HCT116 (cell line): ENCODE results near the gene SUPT6H.

Experiments used
- EGR1 ChIP-seq: IDR thresholded peaks from 2 replicates; pipeline ENCODE4 v1.6.1; 2012; ENCODE audit warnings: low read depth
- EZH2phosphoT487 ChIP-seq: fragments of 200-600 bp; IDR thresholded peaks from 2 replicates; pipeline ENCODE4 v1.6.1; 2018; ENCODE audit warnings: antibody characterized with exemption, borderline replicate concordance
- POLR2A ChIP-seq: IDR thresholded peaks from 2 replicates; pipeline ENCODE4 v1.7.0; 2011; ENCODE audit warnings: borderline replicate concordance; ENCODE audit not compliant: insufficient read depth, insufficient read length; ENCODE audit errors: extremely low read depth
- POLR2AphosphoS5 ChIP-seq: IDR thresholded peaks from 2 replicates; pipeline ENCODE4 v1.6.1; 2011; ENCODE audit warnings: mild to moderate bottlenecking, low read depth, low read length, moderate library complexity
- RAD21 ChIP-seq: IDR thresholded peaks from 2 replicates; pipeline ENCODE4 v1.6.1; 2012; ENCODE audit warnings: low read depth, mild to moderate bottlenecking
- YY1 ChIP-seq: IDR thresholded peaks from 2 replicates; pipeline ENCODE4 v1.6.1; 2011; ENCODE audit warnings: low read length, low read depth, moderate library complexity, mild to moderate bottlenecking; ENCODE audit not compliant: insufficient replicate concordance; ENCODE audit errors: extremely low read depth
- TF ChIP-seq, protein P1 (sequence below), 3 experiments: fragments of 200-600 bp in 1 of 3; sonication (generic) in 1 of 3; IDR thresholded peaks in 2 of 3; conservative IDR thresholded peaks in 1 of 3; 2 replicates each; pipeline ENCODE4 v1.5.1; 2012 to 2017; ENCODE audit warnings: low read depth in 2 of 3, low read length in 2 of 3, antibody characterized with exemption in 1 of 3, borderline replicate concordance in 1 of 3, control low read depth in 1 of 3, mild to moderate bottlenecking in 1 of 3, mixed read lengths in 1 of 3, mixed run types in 1 of 3, moderate library complexity in 1 of 3; ENCODE audit not compliant: insufficient read depth in 1 of 3

DNA sequence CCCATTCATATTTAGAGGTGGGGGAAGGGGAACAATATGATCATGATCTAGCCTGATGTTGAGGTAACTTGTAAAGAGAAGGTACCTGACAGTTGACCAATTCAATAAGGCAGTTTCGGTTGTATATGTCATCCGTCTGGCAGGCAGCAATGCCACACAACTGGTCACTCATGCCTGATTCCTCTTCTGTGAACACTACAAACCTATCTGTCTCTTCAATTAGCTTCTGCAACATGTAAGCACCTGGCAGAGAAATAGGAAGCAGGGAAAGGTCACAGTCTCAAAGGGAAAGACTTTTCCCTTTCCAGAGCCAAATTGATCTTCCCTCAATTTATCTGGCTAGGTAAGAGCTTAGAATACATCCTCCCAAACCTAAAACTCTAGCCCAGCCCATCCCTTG lies 37.9 kb upstream of the SUPT6H start:
- TF ChIP-seq POLR2A, result no peak
- TF ChIP-seq, protein P1, sequence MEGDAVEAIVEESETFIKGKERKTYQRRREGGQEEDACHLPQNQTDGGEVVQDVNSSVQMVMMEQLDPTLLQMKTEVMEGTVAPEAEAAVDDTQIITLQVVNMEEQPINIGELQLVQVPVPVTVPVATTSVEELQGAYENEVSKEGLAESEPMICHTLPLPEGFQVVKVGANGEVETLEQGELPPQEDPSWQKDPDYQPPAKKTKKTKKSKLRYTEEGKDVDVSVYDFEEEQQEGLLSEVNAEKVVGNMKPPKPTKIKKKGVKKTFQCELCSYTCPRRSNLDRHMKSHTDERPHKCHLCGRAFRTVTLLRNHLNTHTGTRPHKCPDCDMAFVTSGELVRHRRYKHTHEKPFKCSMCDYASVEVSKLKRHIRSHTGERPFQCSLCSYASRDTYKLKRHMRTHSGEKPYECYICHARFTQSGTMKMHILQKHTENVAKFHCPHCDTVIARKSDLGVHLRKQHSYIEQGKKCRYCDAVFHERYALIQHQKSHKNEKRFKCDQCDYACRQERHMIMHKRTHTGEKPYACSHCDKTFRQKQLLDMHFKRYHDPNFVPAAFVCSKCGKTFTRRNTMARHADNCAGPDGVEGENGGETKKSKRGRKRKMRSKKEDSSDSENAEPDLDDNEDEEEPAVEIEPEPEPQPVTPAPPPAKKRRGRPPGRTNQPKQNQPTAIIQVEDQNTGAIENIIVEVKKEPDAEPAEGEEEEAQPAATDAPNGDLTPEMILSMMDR (IDR thresholded peaks at IDR 0.05 in 2 of 3, conservative IDR thresholded peaks at IDR 0.05 in 1 of 3; ENCODE audit: borderline replicate concordance in 1 of 3, insufficient read depth in 1 of 3, low read depth in 2 of 3, low read length in 2 of 3), result no peak
- TF ChIP-seq EZH2phosphoT487, result no peak
- no peak for TF ChIP-seq YY1
- TF ChIP-seq EGR1, result no peak
- TF ChIP-seq RAD21, result no peak
- TF ChIP-seq POLR2AphosphoS5, result no peak
